Glomerular visceral epithelial cell (primary cell): ENCODE measurements around the gene MOB3C.

Experiments
- DNase-seq: peaks from one replicate; pipeline ENCODE4 v3.0.0-alpha.2; 2016; ENCODE audit errors: extremely low spot score

Gene MOB3C

GRCh38 chr1:46638921-46639320 is 22.3 kb upstream of the MOB3C start:
- DNase-seq: no peak

- no peak for DNase-seq
Measured at GRCh38 chr1:46637444-46638083, 21.0 kb upstream of the MOB3C start.

- DNase-seq: no peak
Measured at GRCh38 chr1:46635205-46635604, 18.6 kb upstream of the MOB3C start.

GRCh38 chr1:46630719-46631118 is 14.1 kb upstream of the MOB3C start:
- no peak for DNase-seq

GRCh38 chr1:46623743-46624644 is 7.4 kb upstream of the MOB3C start:
- no peak for DNase-seq

GRCh38 chr1:46622344-46622743 is 5.7 kb upstream of the MOB3C start:
- DNase-seq: peak; percentile 25

GRCh38 chr1:46621930-46622329 is 5.3 kb upstream of the MOB3C start:
- no peak for DNase-seq

GRCh38 chr1:46619656-46620258 is 3.1 kb upstream of the MOB3C start:
- no peak for DNase-seq

GRCh38 chr1:46618754-46619415 is 2.3 kb upstream of the MOB3C start:
- DNase-seq: no peak

GRCh38 chr1:46617833-46618232 is 1.2 kb upstream of the MOB3C start:
- DNase-seq: no peak

GRCh38 chr1:46617108-46617800 is 643 bp upstream of the MOB3C start:
- no peak for DNase-seq

- DNase-seq: no peak
Measured at GRCh38 chr1:46615735-46616134, 876 bp downstream of the MOB3C start.

GRCh38 chr1:46615088-46615487 is 1.5 kb downstream of the MOB3C start:
- DNase-seq: no peak

- no peak for DNase-seq
Measured at GRCh38 chr1:46614604-46614984, 2.0 kb downstream of the MOB3C start.

- DNase-seq: no peak
Measured at GRCh38 chr1:46613661-46614603, 2.7 kb downstream of the MOB3C start.

- no peak for DNase-seq
Measured at GRCh38 chr1:46612937-46613660, 3.5 kb downstream of the MOB3C start.

GRCh38 chr1:46611691-46612221 is 4.9 kb downstream of the MOB3C start:
- DNase-seq: peak; percentile 73

GRCh38 chr1:46607345-46608130 is 9.1 kb downstream of the MOB3C start:
- DNase-seq: no peak
